H9 (cell line): ENCODE results near the gene TAP2. TPM values are rescaled to one million over a fixed set of nuclear protein-coding genes. Genes with fewer than 3 reads are reported as not detected.

ENCODE experiments used
- DNase-seq: peaks from one replicate; pipeline ENCODE4 v3.0.0-alpha.2; 2017
- H2AFZ ChIP-seq: one replicate; pipeline ENCODE4 v1.6.1; 2013; ENCODE audit warnings: mild to moderate bottlenecking, low read length, control low read depth, moderate library complexity
- H2AK5ac ChIP-seq: 2 replicates; pipeline ENCODE4 v1.6.1; 2013; ENCODE audit warnings: low read length, control low read depth, mixed read lengths; ENCODE audit not compliant: insufficient read length
- H2BK120ac ChIP-seq: one replicate; pipeline ENCODE4 v1.6.1; 2013; ENCODE audit warnings: low read depth, mild to moderate bottlenecking, low read length, control low read depth, inconsistent platforms; ENCODE audit not compliant: poor library complexity, severe bottlenecking
- H2BK12ac ChIP-seq: 2 replicates; pipeline ENCODE4 v1.6.1; 2013; ENCODE audit warnings: low read length, control low read depth, mixed read lengths, low read depth; ENCODE audit not compliant: insufficient read length
- H2BK15ac ChIP-seq: 2 replicates; pipeline ENCODE4 v1.6.1; 2013; ENCODE audit warnings: low read depth, low read length, control low read depth
- H2BK20ac ChIP-seq: one replicate; pipeline ENCODE4 v1.6.1; 2013; ENCODE audit warnings: low read depth, mild to moderate bottlenecking, low read length, control low read depth, inconsistent platforms; ENCODE audit not compliant: poor library complexity, severe bottlenecking
- H2BK5ac ChIP-seq: 2 replicates; pipeline ENCODE4 v1.6.1; 2013; ENCODE audit warnings: low read length, control low read depth, mixed read lengths; ENCODE audit not compliant: insufficient read length
- H3K14ac ChIP-seq: 2 replicates; pipeline ENCODE4 v1.6.1; 2013; ENCODE audit warnings: low read length, control low read depth; ENCODE audit not compliant: insufficient read depth
- H3K18ac ChIP-seq: 2 replicates; pipeline ENCODE4 v1.6.1; 2013; ENCODE audit warnings: low read depth, mild to moderate bottlenecking, mixed read lengths, low read length, control low read depth; ENCODE audit not compliant: insufficient read length
- H3K23ac ChIP-seq: 2 replicates; pipeline ENCODE4 v1.6.1; 2013; ENCODE audit warnings: low read length, control low read depth, mixed read lengths, low read depth; ENCODE audit not compliant: insufficient read length
- H3K23me2 ChIP-seq: 2 replicates; pipeline ENCODE4 v1.6.1; 2013; ENCODE audit warnings: low read depth, mild to moderate bottlenecking, mixed read lengths, low read length, control low read depth; ENCODE audit not compliant: insufficient read length, poor library complexity, severe bottlenecking
- H3K27ac ChIP-seq: 2 replicates; pipeline ENCODE4 v1.5.1; 2013; ENCODE audit warnings: low read length, control low read depth, mixed read lengths, low read depth; ENCODE audit not compliant: insufficient read length
- H3K27me3 ChIP-seq: 2 replicates; pipeline ENCODE4 v1.6.1; 2013; ENCODE audit warnings: low read length, control low read depth, inconsistent platforms; ENCODE audit not compliant: insufficient read depth
- H3K4ac ChIP-seq: 2 replicates; pipeline ENCODE4 v1.6.1; 2013; ENCODE audit warnings: low read depth, mild to moderate bottlenecking, control low read depth, inconsistent platforms, low read length, moderate library complexity
- H3K4me1 ChIP-seq: 2 replicates; pipeline ENCODE4 v1.6.1; 2013; ENCODE audit warnings: low read length, control low read depth, inconsistent platforms; ENCODE audit not compliant: insufficient read depth
- H3K4me2 ChIP-seq: 2 replicates; pipeline ENCODE4 v1.6.1; 2013; ENCODE audit warnings: low read length, control low read depth, mixed read lengths; ENCODE audit not compliant: insufficient read length, insufficient read depth
- H3K56ac ChIP-seq: 2 replicates; pipeline ENCODE4 v1.6.1; 2013; ENCODE audit warnings: low read depth, mild to moderate bottlenecking, mixed read lengths, low read length, control low read depth; ENCODE audit not compliant: insufficient read length
- H3K79me1 ChIP-seq: 2 replicates; pipeline ENCODE4 v1.6.1; 2013; ENCODE audit warnings: low read depth, mild to moderate bottlenecking, moderate library complexity, low read length, control low read depth, inconsistent platforms; ENCODE audit not compliant: insufficient read depth, poor library complexity, severe bottlenecking
- H3K79me2 ChIP-seq: 2 replicates; pipeline ENCODE4 v1.6.1; 2013; ENCODE audit warnings: low read length, control low read depth, inconsistent platforms; ENCODE audit not compliant: insufficient read depth
- H3K9ac ChIP-seq: 2 replicates; pipeline ENCODE4 v1.6.1; 2013; ENCODE audit warnings: low read length, control low read depth, mixed read lengths; ENCODE audit not compliant: insufficient read length; ENCODE audit errors: extremely low read depth
- H3K9me3 ChIP-seq: one replicate; pipeline ENCODE4 v1.6.1; 2013; ENCODE audit warnings: low read depth, low read length, inconsistent platforms; ENCODE audit not compliant: control insufficient read depth
- H3T11ph ChIP-seq: one replicate; pipeline ENCODE4 v1.6.1; 2013; ENCODE audit warnings: mild to moderate bottlenecking, low read length, control low read depth, inconsistent platforms
- H4K20me1 ChIP-seq: one replicate; pipeline ENCODE4 v1.6.1; 2013; ENCODE audit not compliant: control insufficient read depth, insufficient read length, insufficient read depth
- H4K5ac ChIP-seq: 2 replicates; pipeline ENCODE4 v1.6.1; 2013; ENCODE audit warnings: low read depth, mild to moderate bottlenecking, mixed read lengths, low read length, control low read depth; ENCODE audit not compliant: insufficient read length
- H4K8ac ChIP-seq: replicated peaks from 2 replicates; pipeline ENCODE4 v1.6.1; 2013; ENCODE audit warnings: low read length, control low read depth, mixed read lengths, low read depth; ENCODE audit not compliant: insufficient read length
- H4K91ac ChIP-seq: 2 replicates; pipeline ENCODE4 v1.6.1; 2013; ENCODE audit warnings: low read depth, mild to moderate bottlenecking, moderate library complexity, mixed read lengths, low read length, control low read depth; ENCODE audit not compliant: insufficient read length
- H3K27ac Mint-ChIP-seq, 3 experiments: 2 replicates in 2 of 3; 3 replicates in 1 of 3; pipeline ENCODE4 v1.8.0; 2020 to 2021; ENCODE audit warnings: mixed read lengths in 3 of 3, mild to moderate bottlenecking in 1 of 3, moderate library complexity in 1 of 3
- H3K27me3 Mint-ChIP-seq: 2 replicates; pipeline ENCODE4 v1.8.0; 2021; ENCODE audit warnings: low read depth, mild to moderate bottlenecking, moderate library complexity, mixed read lengths
- H3K36me3 Mint-ChIP-seq, 3 experiments: 2 replicates in 2 of 3; 3 replicates in 1 of 3; pipeline ENCODE4 v1.8.0; 2020 to 2021; ENCODE audit warnings: low read depth in 3 of 3, mixed read lengths in 3 of 3; ENCODE audit not compliant: insufficient read depth in 1 of 3
- H3K4me1 Mint-ChIP-seq, 2 experiments: 2 replicates each; pipeline ENCODE4 v1.8.0; 2020; ENCODE audit warnings: mixed read lengths in 2 of 2
- H3K4me3 Mint-ChIP-seq, 2 experiments: 2 replicates in 1 of 2; 3 replicates in 1 of 2; pipeline ENCODE4 v1.8.0; 2020 to 2021; ENCODE audit warnings: mild to moderate bottlenecking in 2 of 2, mixed read lengths in 2 of 2, moderate library complexity in 1 of 2
- H3K9me3 Mint-ChIP-seq, 2 experiments: 2 replicates in 1 of 2; 3 replicates in 1 of 2; pipeline ENCODE4 v1.8.0; 2020; ENCODE audit warnings: mild to moderate bottlenecking in 2 of 2, mixed read lengths in 2 of 2, moderate library complexity in 1 of 2
- CTCF ChIP-seq: fragments of 200-600 bp; sonication (generic); conservative IDR thresholded peaks from 3 replicates; pipeline ENCODE4 v1.8.0; 2021; ENCODE audit warnings: antibody characterized with exemption, mild to moderate bottlenecking
- WGBS: extraction: QIAGEN DNeasy Blood & Tissue Kit; methylation state at CpG from one replicate; pipeline ENCODE4 v1.1.7; 2013; ENCODE audit warnings: missing lambda C conversion rate, low lambda C conversion rate, mixed read lengths; ENCODE audit not compliant: insufficient read length; ENCODE audit errors: extremely low coverage; 5-methylcytosine and 5-hydroxymethylcytosine counted together
- total RNA-seq: library from RNA; stranded (reverse); gene quantifications from 2 replicates; pipeline ENCODE4 v1.2.1, GENCODE V29; 2021

TAP2 gene
- total RNA-seq, 1 experiment from 2014 or later = 16.3 TPM

DNA sequence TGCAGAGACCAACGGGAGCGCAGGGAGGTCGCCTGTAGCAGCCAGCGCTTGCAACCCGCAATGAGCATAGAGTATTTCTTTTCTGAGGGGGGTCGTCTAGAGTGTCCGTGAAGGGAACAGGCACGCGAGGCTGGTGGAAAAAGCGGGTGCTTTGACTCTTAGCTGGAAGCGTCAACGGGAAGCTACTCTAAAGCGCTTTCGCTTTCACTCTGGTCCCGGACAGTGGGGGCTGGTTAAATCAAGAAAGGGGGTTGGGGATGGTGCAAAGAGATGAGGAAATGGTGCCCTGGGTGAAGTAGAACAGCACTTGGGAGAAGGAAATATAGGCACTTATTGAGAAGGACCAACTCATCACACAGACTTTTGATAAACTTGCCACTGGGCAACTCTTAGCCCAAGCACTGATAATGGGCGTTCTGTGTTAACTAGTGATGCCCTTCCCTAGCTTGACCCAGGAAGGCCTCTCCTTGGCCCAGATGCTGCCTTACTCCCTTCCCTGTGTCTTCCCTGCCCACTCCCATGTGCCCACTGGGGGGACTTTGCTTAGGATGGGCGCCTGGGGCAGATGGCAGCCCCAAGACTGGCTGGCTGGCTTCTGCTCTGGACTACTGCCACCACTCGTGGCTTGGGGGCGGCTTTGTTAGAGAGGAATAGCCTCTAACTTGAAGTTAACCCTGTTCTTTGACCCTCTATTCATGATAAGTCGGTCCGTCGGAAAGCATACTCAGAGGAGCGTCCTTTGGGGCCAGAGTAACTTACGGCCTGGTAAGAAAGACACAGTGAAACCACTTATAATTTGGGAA, 16.0 kb upstream of the TAP2 start:
- no peak overlapping the region for H3K4ac ChIP-seq
- no peak overlapping the region for H4K8ac ChIP-seq
- no peaks in the 10 kb centered on the region; the same call in 1 of the 2 replicates for H3K4me1 ChIP-seq
- no peaks in the 10 kb centered on the region for H3K9me3 ChIP-seq
- H3K79me2 ChIP-seq = no peaks in the 10 kb centered on the region
- no peak for DNase-seq
- Mint-ChIP-seq H3K9me3 (no peaks in the 10 kb centered on the region), H3K4me1 (peaks cover 14 to 21% of the 10 kb centered on the region in 2 experiments), H3K27ac (no peak overlapping the region; a peak in 1 of 7 replicates), H3K27me3 (peaks cover 77% of the 10 kb centered on the region), H3K36me3 (peaks cover 0 to 8% (median 5%) of the 10 kb centered on the region in 3 experiments; a peak in 5 of 7 replicates), H3K4me3 (peak overlapping the region; percentile 89 to 92)
- H4K20me1 ChIP-seq = no peaks in the 10 kb centered on the region
- no peak overlapping the region for H2BK20ac ChIP-seq
- H3K27ac ChIP-seq = no peak overlapping the region
- no peak overlapping the region for H4K91ac ChIP-seq
- no peak overlapping the region for H2BK120ac ChIP-seq
- H3K23ac ChIP-seq = no peak overlapping the region
- TF ChIP-seq CTCF = no peak
- H3K9ac ChIP-seq = no peak overlapping the region
- no peaks in the 10 kb centered on the region for H3K79me1 ChIP-seq
- no peak overlapping the region for H2BK15ac ChIP-seq
- H3K56ac ChIP-seq = no peak overlapping the region
- no peak overlapping the region for H3K18ac ChIP-seq
- peak overlapping the region; percentile 96 for H3K4me2 ChIP-seq
- H3T11ph ChIP-seq = no peak overlapping the region
- H3K23me2 ChIP-seq = peaks cover 16% of the 10 kb centered on the region
- H2BK12ac ChIP-seq = no peak overlapping the region
- H3K27me3 ChIP-seq = peaks cover 6% of the 10 kb centered on the region; the same call in 1 of the 2 replicates
- no peak overlapping the region for H3K14ac ChIP-seq
- no peak overlapping the region for H2BK5ac ChIP-seq
- H2AK5ac ChIP-seq = no peak overlapping the region
- no CpG with 5 or more reads among the region's 24 CpGs for WGBS
- no peak overlapping the region for H2AFZ ChIP-seq
- no peak overlapping the region for H4K5ac ChIP-seq
